HG03342 (cell line): ENCODE results near the gene WFDC12.
"Not testable (repeated sequence)": the region's sequence is repeated elsewhere in the genome, so short reads cannot be mapped to it uniquely, and the experiment has no call there.

ENCODE experiments used
- ATAC-seq: cut with Tn5 transposase; IDR thresholded peaks from one replicate; pipeline ENCODE4 v1.9.1; 2021; ENCODE audit warnings: mild to moderate bottlenecking, moderate library complexity; ENCODE audit not compliant: unreplicated experiment

WFDC12 gene, protein sequence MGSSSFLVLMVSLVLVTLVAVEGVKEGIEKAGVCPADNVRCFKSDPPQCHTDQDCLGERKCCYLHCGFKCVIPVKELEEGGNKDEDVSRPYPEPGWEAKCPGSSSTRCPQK

DNA sequence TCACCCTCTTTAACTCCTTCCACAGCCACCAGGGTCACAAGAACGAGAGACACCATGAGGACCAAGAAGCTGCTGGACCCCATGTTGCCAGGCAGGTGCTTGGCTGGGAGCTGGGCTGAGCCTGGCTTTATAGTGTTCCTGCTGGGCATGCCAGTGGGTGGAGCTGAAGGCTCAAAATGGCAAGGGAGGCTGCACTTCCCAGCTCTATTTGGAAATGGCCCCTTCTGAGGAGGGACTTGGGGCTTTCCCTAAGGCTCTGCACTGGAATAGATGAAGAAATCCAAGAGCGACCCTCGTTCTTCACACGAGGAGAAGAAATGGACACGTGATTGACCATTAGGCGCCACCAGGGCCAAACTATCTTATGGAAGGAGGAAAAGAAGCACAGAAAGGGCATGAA lies at the start of gene WFDC12:
TSS of gene WFDC12 (minus strand) at position 101 of the 400 bp plus-strand sequence. CDS start at position 83, 18 bp downstream.
- ATAC-seq = no peak

GRCh38 chr20:45173522-45173921 lies 49.3 kb upstream of the WFDC12 start:
- ATAC-seq = no peak

DNA sequence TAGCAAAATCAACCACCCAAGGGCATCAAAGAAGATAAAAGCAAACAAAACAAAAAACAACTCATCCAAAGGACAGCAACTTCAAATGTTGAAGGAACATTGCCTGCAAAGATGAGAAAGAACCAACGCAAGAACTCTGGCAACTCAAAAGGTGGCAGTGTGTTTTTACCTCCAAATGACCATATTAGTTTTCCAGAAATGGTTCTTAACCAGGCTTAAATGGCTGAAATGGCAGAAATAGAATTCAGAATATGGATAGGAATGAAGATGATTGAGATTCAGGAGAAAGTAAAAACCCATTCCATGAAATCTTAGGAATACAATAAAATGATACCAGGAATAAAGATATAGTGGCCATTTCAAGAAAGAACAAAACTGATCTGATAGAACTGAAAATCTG lies 40.6 kb upstream of the WFDC12 start:
- ATAC-seq = no peak

- no peak for ATAC-seq
Measured at GRCh38 chr20:45163083-45163803, 39.0 kb upstream of the WFDC12 start.

DNA sequence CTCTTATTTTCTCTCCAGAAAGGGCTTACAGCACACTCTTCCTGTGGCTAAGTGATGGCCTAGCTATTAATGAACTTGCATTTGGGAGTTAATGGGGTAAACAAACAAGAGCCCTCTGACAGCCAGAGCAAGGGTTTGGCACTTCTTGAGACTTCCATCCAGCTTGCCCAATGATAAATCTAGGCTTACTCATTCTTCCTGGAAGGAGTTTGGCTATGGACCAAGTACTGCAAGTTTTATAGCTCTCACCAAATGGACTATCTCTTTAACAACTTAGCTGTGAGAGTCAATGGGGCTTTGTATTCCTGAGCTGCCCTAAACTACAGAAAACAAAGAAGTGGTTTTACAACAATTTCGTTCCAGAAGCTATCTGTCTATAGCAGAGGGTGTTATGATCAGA lies 33.7 kb upstream of the WFDC12 start:
- no peak for ATAC-seq

GRCh38 chr20:45156713-45157112 lies 32.4 kb upstream of the WFDC12 start:
- ATAC-seq = no peak

DNA sequence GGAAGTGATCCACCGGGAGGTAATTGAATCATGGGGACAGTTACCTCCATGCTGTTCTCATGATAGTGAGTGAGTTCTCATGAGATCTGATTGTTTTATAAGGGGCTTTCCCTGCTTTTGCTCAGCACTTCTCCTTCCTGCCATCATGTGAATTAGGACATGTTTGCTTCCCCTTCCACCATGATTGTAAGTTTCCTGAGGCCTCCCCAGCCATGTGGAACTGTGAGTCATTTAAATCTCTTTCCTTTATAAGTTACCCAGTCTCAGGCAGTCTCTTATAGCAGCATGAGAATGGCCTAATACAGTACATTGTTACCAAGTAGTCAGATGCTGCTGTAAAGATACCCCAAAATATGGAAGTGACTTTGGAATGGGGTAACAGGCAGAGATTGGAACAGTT lies 30.5 kb upstream of the WFDC12 start:
- not testable (repeated sequence) for ATAC-seq

GRCh38 chr20:45154183-45154582 lies 29.9 kb upstream of the WFDC12 start:
- ATAC-seq = no peak

GRCh38 chr20:45153752-45154151 lies 29.5 kb upstream of the WFDC12 start:
- ATAC-seq = no peak

- ATAC-seq = no peak
Measured at GRCh38 chr20:45153147-45153546, 28.9 kb upstream of the WFDC12 start.

DNA sequence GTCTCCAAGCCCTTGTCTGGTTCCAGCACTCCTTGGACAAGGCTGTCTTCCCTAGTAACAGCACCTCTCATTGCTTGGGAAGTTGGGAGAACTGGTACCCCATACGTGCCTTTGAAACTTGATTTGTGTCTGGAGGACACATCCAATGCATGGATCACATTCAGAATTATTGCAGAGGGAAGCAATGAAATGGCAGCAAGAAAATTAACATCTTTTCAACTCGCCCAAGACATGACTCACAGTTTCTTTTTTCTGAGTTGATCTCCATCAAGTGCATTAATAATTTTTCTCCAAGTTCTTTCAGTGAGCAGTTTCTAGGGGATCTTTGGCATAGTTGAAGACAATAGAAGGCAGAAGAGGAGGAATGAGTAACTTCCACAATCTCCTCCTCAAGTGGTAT lies 28.1 kb upstream of the WFDC12 start:
- no peak for ATAC-seq

DNA sequence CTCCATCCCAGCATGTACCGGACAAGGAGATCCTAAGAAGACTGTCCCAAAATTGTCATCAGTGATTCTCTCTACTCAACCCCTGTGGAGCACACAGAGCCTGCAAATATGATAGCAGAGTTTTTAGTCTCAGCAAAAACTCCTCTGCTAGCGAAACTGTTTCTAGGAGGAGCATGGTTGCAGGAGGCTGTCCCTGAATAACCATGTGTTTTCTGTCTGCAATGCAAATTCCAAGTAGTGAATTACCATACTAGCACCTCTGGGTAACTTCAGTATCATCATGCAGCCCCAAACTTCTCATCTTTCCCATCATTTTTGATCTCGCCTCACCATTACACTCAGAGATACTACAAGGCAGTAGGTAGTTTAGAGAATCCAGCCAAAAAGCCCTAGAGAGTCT lies 24.8 kb upstream of the WFDC12 start:
- no peak for ATAC-seq

DNA sequence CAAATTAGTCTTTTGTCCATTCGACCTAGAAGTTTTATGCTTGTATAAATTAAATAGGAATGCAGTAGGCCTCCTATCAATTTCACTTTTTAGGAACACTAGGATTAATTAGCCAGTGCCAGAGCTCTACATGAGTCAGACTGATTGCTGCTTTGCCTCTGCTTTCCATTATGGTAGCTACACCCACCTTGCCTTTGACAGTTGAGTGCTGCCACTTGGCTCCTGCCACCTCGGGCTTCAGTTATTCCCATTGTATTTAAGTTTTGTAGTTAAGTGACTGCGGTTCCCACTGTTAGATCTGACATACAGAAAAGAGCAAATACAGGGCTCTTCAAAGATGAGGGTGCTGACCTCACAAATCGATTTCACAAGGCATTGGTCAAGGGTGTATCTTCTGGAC lies 16.6 kb upstream of the WFDC12 start:
- no peak for ATAC-seq

- ATAC-seq = not testable (repeated sequence)
Measured at GRCh38 chr20:45139733-45140375, 15.6 kb upstream of the WFDC12 start.

- no peak for ATAC-seq
Measured at GRCh38 chr20:45138561-45139300, 14.5 kb upstream of the WFDC12 start.

DNA sequence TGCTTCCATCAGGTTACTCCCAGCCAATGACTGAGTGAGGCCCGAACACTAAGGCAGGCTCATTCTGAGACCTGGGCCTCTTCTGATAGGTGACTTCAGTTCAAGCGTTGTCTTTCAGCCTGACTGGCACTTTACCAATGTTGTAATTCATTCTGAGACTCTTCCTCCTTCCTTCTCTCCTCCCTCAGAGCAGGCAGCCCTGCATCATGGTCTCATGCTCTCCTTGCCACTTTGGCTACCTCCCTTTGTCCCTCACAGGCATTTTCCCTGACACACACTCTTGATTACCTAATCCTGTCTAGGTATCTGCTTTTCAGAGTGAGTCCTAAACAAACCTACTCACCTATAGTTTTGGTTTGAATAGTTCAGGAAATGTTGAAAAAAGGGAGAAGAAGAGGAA lies 12.6 kb upstream of the WFDC12 start:
- no peak for ATAC-seq

GRCh38 chr20:45128099-45128498 lies 3.8 kb upstream of the WFDC12 start:
- no peak for ATAC-seq

- ATAC-seq = no peak
Measured at GRCh38 chr20:45121388-45121787, 2.9 kb downstream of the WFDC12 start.

DNA sequence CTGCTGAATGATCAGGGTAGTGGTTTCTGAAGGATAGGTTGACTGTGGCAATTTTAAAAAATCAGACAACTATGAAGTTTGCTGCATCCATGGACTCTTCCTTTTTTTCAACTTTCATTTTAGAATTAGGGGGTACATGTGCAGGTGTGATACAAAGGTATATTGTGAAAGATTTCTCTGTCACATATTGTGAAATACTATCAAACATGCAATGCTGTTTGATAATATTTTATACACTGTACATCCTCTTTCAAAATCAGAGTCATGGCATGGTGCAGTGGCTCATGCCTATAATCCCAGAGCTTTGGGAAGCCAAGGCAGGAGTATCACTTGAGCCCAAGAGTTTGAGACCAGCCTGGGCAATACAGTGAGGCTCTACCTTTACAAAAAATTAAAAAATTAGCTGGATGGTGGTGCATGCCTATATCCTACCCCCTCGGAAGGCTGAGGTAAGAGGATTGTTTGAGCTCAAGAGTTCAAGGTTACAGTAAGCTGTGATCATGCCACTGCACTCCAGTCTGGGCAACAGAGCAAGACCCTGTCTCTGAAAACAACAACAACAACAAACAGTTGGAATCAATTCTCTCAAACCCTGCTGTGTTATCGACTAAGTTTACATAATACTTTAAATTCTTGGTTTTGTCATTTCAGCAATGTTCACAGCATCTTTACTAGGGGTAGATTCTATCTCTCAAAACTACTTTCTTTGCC lies 4.6 kb downstream of the WFDC12 start:
- ATAC-seq = no peak

DNA sequence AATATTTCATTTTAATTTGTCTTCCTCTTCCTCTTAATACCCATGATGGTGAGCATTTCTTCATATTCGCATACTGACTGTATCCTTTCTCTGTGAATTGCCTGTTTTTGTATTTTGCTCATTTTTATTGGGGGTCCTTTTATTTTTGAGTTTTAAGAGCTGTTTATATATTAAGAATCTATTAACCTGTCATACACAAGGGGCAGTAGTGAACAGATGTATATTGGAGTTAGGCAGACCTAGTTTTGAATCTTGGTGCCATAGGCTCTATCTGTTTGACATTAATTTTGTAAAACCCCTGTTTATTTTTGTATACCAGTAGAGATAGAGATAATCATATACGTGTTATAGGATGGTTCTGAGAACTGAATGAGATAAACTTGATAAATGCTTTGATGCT lies 6.2 kb downstream of the WFDC12 start:
- no peak for ATAC-seq

GRCh38 chr20:45117581-45117980 lies 6.7 kb downstream of the WFDC12 start:
- no peak for ATAC-seq
